ENCODE data around the gene ANKS1A.

DNA sequence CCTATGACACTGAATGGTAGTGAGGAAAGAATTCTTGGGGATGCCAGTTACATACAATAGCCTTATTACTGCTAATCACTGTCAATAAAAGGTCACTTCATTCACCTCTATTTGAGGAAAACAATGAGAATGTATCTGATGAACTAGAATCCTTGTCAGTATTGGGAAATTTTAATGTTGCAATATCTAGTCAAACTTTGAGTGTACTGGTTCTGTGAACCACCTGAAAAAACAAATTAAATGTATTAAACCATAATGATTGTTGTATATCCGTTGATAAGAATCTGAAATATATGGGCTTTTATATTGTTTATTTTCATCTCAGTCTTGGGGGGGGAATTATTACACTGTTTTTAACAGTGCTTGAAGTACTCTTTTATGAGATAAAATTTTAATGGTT is 11.8 kb upstream of the ANKS1A start:
- TF ChIP-seq REST (IDR thresholded peaks at IDR 0.05; ENCODE audit: unreplicated experiment) (no peak), CREB1 (CRISPR knock-in tag; IDR thresholded peaks at IDR 0.05; ENCODE audit: low read depth) (no peak), POLR2AphosphoS5 (IDR thresholded peaks at IDR 0.05; ENCODE audit: low read depth) (no peak), EZH2 (IDR thresholded peaks at IDR 0.05; ENCODE audit: low read depth, unreplicated experiment) (no peak), JUNB (IDR thresholded peaks at IDR 0.05; ENCODE audit: unreplicated experiment) (no peak), ZNF462 (CRISPR knock-in tag; IDR thresholded peaks at IDR 0.05) (no peak), EZH2phosphoT487 (IDR thresholded peaks at IDR 0.05; ENCODE audit: unreplicated experiment) (no peak), ZNF114 (CRISPR knock-in tag; IDR thresholded peaks at IDR 0.05) (no peak), STAT1 (IDR thresholded peaks at IDR 0.05; ENCODE audit: unreplicated experiment) (no peak)
- TF ChIP-seq, protein P1, sequence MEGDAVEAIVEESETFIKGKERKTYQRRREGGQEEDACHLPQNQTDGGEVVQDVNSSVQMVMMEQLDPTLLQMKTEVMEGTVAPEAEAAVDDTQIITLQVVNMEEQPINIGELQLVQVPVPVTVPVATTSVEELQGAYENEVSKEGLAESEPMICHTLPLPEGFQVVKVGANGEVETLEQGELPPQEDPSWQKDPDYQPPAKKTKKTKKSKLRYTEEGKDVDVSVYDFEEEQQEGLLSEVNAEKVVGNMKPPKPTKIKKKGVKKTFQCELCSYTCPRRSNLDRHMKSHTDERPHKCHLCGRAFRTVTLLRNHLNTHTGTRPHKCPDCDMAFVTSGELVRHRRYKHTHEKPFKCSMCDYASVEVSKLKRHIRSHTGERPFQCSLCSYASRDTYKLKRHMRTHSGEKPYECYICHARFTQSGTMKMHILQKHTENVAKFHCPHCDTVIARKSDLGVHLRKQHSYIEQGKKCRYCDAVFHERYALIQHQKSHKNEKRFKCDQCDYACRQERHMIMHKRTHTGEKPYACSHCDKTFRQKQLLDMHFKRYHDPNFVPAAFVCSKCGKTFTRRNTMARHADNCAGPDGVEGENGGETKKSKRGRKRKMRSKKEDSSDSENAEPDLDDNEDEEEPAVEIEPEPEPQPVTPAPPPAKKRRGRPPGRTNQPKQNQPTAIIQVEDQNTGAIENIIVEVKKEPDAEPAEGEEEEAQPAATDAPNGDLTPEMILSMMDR (conservative IDR thresholded peaks at IDR 0.05; ENCODE audit: low read depth in 2 of 2), result no peak
- TF ChIP-seq, protein P2, sequence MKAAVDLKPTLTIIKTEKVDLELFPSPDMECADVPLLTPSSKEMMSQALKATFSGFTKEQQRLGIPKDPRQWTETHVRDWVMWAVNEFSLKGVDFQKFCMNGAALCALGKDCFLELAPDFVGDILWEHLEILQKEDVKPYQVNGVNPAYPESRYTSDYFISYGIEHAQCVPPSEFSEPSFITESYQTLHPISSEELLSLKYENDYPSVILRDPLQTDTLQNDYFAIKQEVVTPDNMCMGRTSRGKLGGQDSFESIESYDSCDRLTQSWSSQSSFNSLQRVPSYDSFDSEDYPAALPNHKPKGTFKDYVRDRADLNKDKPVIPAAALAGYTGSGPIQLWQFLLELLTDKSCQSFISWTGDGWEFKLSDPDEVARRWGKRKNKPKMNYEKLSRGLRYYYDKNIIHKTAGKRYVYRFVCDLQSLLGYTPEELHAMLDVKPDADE (IDR thresholded peaks at IDR 0.05), result no peak

All from GM23338 (cell line).